GM12878 (cell line): ENCODE measurements around the gene PCBD1. TPM values are rescaled to one million over a fixed set of nuclear protein-coding genes. Genes with fewer than 3 reads are reported as not detected.

Experiments
- ATAC-seq: fragments of 200-7000 bp; cut with Tn5 transposase; 3 replicates; pipeline ENCODE4 v1.9.1; 2020; ENCODE audit warnings: mild to moderate bottlenecking, moderate library complexity
- BruUV-seq: library from RNA; stranded (reverse); fragments of 400-500 nt; replicated peaks from 2 replicates; lab custom pipeline; 2021; lab: Mats Ljungman, UMichigan
- CTCF ChIA-PET: fragments of 300-600 bp; sonication (Branson Sonifier 250); formaldehyde crosslinking; extraction: SDS; loops from one replicate; lab custom pipeline; 2021; ENCODE audit warnings: inconsistent platforms; lab: Yijun Ruan, JAX
- POLR2A ChIA-PET: fragments of 350-600 bp; formaldehyde crosslinking; extraction: SDS; loops from one replicate; lab custom pipeline; 2021; ENCODE audit warnings: inconsistent platforms; lab: Charles Lee
- RAD21 ChIA-PET: fragments of 300-600 bp; sonication (Branson Sonifier 250); formaldehyde crosslinking; loops from one replicate; lab custom pipeline; 2023; ENCODE audit warnings: antibody characterized with exemption; ENCODE audit not compliant: unreplicated experiment; lab: Charles Lee
- SMC1A ChIA-PET: fragments of 300-600 bp; sonication (Branson Sonifier 250); formaldehyde crosslinking; loops from one replicate; lab custom pipeline; 2023; ENCODE audit not compliant: unreplicated experiment, uncharacterized antibody; lab: Charles Lee
- DNase-seq: peaks from one replicate; pipeline ENCODE4 v3.0.0-alpha.2; 2011; ENCODE audit warnings: low read depth, low spot score
- FAIRE-seq: peaks from 3 replicates; lab custom pipeline; 2011; peaks lifted over from hg19 to GRCh38; lab: Jason Lieb, UNC
- H2AFZ ChIP-seq: 2 replicates; pipeline ENCODE4 v1.6.0; 2011; ENCODE audit warnings: low read depth, low read length, control low read depth; ENCODE audit not compliant: control insufficient read depth
- H3K27ac ChIP-seq: 2 replicates; pipeline ENCODE4 v1.5.1; 2011; ENCODE audit warnings: control low read depth; ENCODE audit not compliant: control insufficient read depth, insufficient read depth
- H3K27me3 ChIP-seq, 2 experiments: replicated peaks in 1 of 2; 2 replicates each; pipeline versions ENCODE4 v1.6.0 to v1.6.1; 2011; ENCODE audit warnings: low read length in 1 of 2; ENCODE audit not compliant: control insufficient read depth in 2 of 2, insufficient read depth in 2 of 2
- H3K36me3 ChIP-seq, 2 experiments: 2 replicates each; pipeline ENCODE4 v1.5.1; 2011; ENCODE audit warnings: low read length in 1 of 2; ENCODE audit not compliant: control insufficient read depth in 2 of 2, insufficient read depth in 2 of 2
- H3K4me1 ChIP-seq: 2 replicates; pipeline ENCODE4 v1.6.1; 2011; ENCODE audit warnings: mild to moderate bottlenecking, low read length, moderate library complexity, mixed read lengths; ENCODE audit not compliant: control insufficient read depth, insufficient read depth
- H3K4me2 ChIP-seq: 2 replicates; pipeline ENCODE4 v1.6.0; 2011; ENCODE audit warnings: control low read depth; ENCODE audit not compliant: control insufficient read depth, insufficient read depth
- H3K4me3 ChIP-seq: fragments of 200-600 bp; sonication (generic); 2 replicates; pipeline ENCODE4 v1.5.1; 2016
- H3K79me2 ChIP-seq: 2 replicates; pipeline ENCODE4 v1.6.0; 2011; ENCODE audit warnings: low read length; ENCODE audit not compliant: control insufficient read depth, insufficient read depth
- H3K9ac ChIP-seq: 2 replicates; pipeline ENCODE4 v1.8.0; 2011; ENCODE audit warnings: low read length, control low read depth, mixed read lengths; ENCODE audit not compliant: control insufficient read depth, insufficient read depth
- H3K9me3 ChIP-seq: replicated peaks from 3 replicates; pipeline ENCODE4 v1.5.1; 2011; ENCODE audit warnings: mild to moderate bottlenecking, low read length; ENCODE audit not compliant: control insufficient read depth, insufficient read depth
- H4K20me1 ChIP-seq: 2 replicates; pipeline ENCODE4 v1.6.0; 2011; ENCODE audit not compliant: control insufficient read depth, insufficient read depth
- MTA3 ChIP-seq: IDR thresholded peaks from 2 replicates; pipeline ENCODE4 v1.6.1; 2012; ENCODE audit warnings: low read length, inconsistent platforms, borderline replicate concordance
- PAX5 ChIP-seq: IDR thresholded peaks from 2 replicates; pipeline ENCODE4 v1.6.1; 2011; ENCODE audit warnings: low read depth, low read length, borderline replicate concordance
- SPI1 ChIP-seq: IDR thresholded peaks from 2 replicates; pipeline ENCODE4 v1.6.1; 2011; ENCODE audit warnings: low read depth, mild to moderate bottlenecking, low read length, moderate library complexity, borderline replicate concordance; ENCODE audit not compliant: insufficient read depth
- STAT3 ChIP-seq: IDR thresholded peaks from 2 replicates; pipeline ENCODE4 v1.6.1; 2011; ENCODE audit warnings: low read depth, low read length, improper control_type of control experiment
- WGBS: methylation state at CpG from one replicate; pipeline ENCODE4 v1.1.6; 2016; ENCODE audit warnings: low lambda C conversion rate; ENCODE audit not compliant: insufficient replicate concordance, insufficient coverage; ENCODE audit errors: missing lambda C conversion rate; 5-methylcytosine and 5-hydroxymethylcytosine counted together
- in situ Hi-C: fragments of 300-500 bp; cut with MboI; formaldehyde crosslinking; loops from 9 replicates; pipeline ENCODE4 v1.14.3; 2018; ENCODE audit warnings: mixed read lengths
- intact Hi-C: fragments of 100-400 bp; cut with micrococcal nuclease; formaldehyde crosslinking; loops from one replicate; pipeline ENCODE4 v1.14.2; 2022; ENCODE audit not compliant: unreplicated experiment
- polyA plus RNA-seq, 11 experiments: library from polyadenylated mRNA; depleted of rRNA in 4 of 11; unstranded in 6 of 11; stranded (reverse) in 5 of 11; fragments of >200 nt; fragmentation: Nextera tagmentation in 4 of 11; fragmentation: Illumina TruSeq in 1 of 11; extraction: Ambion mirVana in 4 of 11; extraction: Trizol in 1 of 11; gene quantifications; 1 replicate in 1 of 11; 2 replicates in 10 of 11; pipeline versions ENCODE4 v1.2.1 to v1.2.3, GENCODE V29; 2011 to 2016; ENCODE audit warnings: inconsistent platforms in 2 of 11, missing spikeins in 2 of 11, low read depth in 1 of 11
- total RNA-seq, 4 experiments: library from RNA; depleted of rRNA in 3 of 4; stranded (reverse); fragments of >200 nt in 3 of 4; fragmentation: Illumina TruSeq in 1 of 4; extraction: Trizol in 1 of 4; gene quantifications; 2 replicates each; pipeline versions ENCODE4 v1.2.1 to v1.2.3, GENCODE V29; 2013 to 2021
- TF ChIP-seq, protein P1 (sequence below): fragments of 450-650 bp; IDR thresholded peaks from 2 replicates; pipeline ENCODE4 v1.6.1; 2017; ENCODE audit warnings: antibody characterized with exemption, mild to moderate bottlenecking, moderate library complexity

PCBD1 gene
- total and polyA plus RNA-seq, 10 of the 15 experiments (the other 5 are each of a cell fraction or from before 2014, with no cell fraction given): 5.6 to 66.8 (median 34.2) TPM

DNA sequence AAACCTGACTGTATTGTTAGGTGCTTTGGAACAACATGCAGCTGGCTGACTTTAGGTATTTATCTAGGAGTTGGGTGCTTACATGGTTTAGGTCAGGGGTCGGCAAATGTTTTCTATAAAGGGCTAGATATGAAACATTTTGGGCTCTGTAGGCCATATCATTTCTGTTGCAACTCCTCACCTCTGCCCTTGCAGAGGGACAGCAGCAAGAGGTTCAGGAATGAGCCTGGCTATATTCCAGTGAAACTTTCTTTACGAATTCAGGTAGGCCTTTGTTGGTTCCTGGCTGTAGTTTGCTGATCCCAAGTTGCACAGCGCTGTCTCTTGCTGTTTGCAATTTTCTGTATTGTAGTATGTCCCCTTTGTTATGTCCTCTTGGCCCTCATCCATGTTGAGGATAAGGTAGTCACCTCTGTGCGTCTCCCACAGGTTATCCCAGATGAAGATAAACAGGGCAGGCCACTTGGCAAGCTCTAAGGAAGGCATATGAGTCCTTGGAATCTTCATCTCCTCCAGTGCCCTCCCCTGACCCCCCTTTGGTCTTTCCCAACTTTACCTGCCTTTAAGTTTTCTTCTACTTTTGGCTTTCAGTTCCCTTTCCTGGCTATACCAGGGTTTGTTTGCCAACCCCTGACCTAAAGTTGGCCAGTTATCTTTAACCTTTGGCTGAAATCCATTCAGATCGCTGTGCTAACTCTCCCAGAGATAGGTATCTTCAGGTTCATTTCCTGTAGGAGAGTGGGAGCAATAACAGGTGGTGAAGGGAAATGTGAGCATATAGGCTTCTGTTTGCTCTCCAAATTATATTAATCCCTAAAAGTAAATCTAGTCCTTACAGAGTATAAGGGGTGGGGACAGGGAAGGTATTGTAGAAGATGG is 36.5 kb downstream of the PCBD1 start (continued):
- TF ChIP-seq MTA3: no peak
- TF ChIP-seq, all 136 proteins: peak for 0

DNA sequence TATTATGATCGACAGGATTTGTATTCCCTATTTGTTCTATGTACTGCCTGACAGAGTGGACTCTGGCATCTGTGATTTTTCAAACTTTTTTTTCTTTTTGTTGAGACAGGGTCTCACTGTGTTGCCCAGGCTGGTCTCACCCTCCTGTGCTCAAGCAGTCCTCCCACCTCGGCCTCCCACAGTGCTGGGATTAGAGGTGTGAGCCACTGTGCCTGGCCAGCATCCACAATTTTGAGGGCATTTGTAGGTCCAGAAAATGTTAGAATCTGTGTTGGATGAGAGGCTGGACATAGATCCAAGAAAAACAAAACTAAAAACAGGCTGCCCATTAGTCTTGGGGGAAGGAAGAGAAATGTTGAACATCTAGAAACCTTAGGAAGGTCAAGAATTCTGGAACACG is 38.3 kb downstream of the PCBD1 start:
- RAD21 ChIA-PET: no interaction called here
- no peaks in the 10 kb centered on the region for H3K79me2 ChIP-seq
- H3K27ac ChIP-seq: no peak overlapping the region
- H2AFZ ChIP-seq: no peak overlapping the region
- no peaks in the 10 kb centered on the region for H3K27me3 ChIP-seq
- in situ Hi-C loops: no loop called here
- H3K9me3 ChIP-seq: no peaks in the 10 kb centered on the region
- no peak for FAIRE-seq
- no peak overlapping the region for H3K4me3 ChIP-seq
- WGBS: 91% methylated on average over 3 of the region's 3 CpGs
- H3K36me3 ChIP-seq: peaks cover 0 to 4% of the 10 kb centered on the region in 2 experiments; a peak in 1 of 4 replicates
- no peak for TF ChIP-seq STAT3
- TF ChIP-seq SPI1: no peak
- TF ChIP-seq, protein P1, sequence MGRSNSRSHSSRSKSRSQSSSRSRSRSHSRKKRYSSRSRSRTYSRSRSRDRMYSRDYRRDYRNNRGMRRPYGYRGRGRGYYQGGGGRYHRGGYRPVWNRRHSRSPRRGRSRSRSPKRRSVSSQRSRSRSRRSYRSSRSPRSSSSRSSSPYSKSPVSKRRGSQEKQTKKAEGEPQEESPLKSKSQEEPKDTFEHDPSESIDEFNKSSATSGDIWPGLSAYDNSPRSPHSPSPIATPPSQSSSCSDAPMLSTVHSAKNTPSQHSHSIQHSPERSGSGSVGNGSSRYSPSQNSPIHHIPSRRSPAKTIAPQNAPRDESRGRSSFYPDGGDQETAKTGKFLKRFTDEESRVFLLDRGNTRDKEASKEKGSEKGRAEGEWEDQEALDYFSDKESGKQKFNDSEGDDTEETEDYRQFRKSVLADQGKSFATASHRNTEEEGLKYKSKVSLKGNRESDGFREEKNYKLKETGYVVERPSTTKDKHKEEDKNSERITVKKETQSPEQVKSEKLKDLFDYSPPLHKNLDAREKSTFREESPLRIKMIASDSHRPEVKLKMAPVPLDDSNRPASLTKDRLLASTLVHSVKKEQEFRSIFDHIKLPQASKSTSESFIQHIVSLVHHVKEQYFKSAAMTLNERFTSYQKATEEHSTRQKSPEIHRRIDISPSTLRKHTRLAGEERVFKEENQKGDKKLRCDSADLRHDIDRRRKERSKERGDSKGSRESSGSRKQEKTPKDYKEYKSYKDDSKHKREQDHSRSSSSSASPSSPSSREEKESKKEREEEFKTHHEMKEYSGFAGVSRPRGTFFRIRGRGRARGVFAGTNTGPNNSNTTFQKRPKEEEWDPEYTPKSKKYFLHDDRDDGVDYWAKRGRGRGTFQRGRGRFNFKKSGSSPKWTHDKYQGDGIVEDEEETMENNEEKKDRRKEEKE: no peak
- TF ChIP-seq PAX5: no peak
- TF ChIP-seq, all 136 proteins: peak for 0
- no peaks in the 10 kb centered on the region for H3K4me1 ChIP-seq
- intact Hi-C loops: no loop called here
- ChIA-PET SMC1A (interaction anchor here (1.2 to 1.4 kb wide), 2 partner anchors 17 to 29 kb away, joined by 4 to 5 read pairs; no protein-coding TSS in a partner anchor), CTCF (interaction anchor here (0.6 kb wide), 1 partner anchor 35 kb away, joined by 3 read pairs; no protein-coding TSS in a partner anchor), POLR2A (no interaction called here)
- ATAC-seq (no peak), DNase-seq (no peak)
- no peaks in the 10 kb centered on the region for H4K20me1 ChIP-seq
- no TSS peak for BruUV-seq
- H3K4me2 ChIP-seq: no peak overlapping the region
- H3K9ac ChIP-seq: no peak overlapping the region
